Ovary (tissue), 3 donors: ENCODE results near the gene NLRC5.

Experiments
- POLR2A ChIP-seq: fragments of 450-650 bp; IDR thresholded peaks from one replicate; pipeline ENCODE4 v1.6.1; 2017; ENCODE audit warnings: antibody characterized with exemption, mild to moderate bottlenecking, moderate library complexity
- TF ChIP-seq, protein P1 (sequence below), 3 donors: fragments of 450-650 bp in 2 of 3; fragments of 200-600 bp in 1 of 3; IDR thresholded peaks; one replicate each; pipeline versions ENCODE4 v1.5.1 to v1.8.0; 2016 to 2022; ENCODE audit warnings: antibody characterized with exemption in 3 of 3, mild to moderate bottlenecking in 1 of 3
- donor health status: DM: no; HTN: no; CAD: no.

DNA sequence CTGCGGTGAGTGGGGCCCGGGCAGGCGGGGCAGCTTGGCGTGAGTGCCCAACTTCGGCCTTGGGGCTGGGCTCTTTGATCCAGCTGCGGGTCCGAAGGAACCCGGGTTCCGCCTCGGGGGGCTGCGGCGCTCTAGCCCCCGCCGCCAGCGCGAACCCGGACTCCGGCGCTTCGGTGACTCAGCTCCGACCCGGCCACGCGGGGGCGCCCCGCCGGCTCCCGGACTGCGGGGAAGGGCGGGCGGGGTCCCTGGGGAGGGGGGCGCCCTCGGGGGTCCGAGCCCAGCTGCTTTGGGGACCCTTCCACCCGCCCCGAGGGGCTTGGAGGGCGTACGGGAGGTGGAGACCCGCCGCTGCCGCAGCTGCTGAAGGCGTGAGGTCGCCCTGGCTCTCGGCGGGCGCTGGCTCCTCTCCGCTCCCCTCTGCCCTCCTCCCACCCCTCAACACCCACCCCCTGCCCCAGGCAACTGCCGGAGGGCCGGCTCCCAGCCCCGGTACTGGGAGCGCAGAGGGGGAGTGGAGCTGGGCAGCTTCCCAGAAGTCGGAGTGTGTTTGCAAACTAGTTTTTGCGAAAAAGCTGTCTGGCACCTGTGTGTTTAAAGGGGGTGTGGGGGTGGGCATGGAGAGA is 103.5 kb downstream of the NLRC5 start:
- TF ChIP-seq, protein P1, sequence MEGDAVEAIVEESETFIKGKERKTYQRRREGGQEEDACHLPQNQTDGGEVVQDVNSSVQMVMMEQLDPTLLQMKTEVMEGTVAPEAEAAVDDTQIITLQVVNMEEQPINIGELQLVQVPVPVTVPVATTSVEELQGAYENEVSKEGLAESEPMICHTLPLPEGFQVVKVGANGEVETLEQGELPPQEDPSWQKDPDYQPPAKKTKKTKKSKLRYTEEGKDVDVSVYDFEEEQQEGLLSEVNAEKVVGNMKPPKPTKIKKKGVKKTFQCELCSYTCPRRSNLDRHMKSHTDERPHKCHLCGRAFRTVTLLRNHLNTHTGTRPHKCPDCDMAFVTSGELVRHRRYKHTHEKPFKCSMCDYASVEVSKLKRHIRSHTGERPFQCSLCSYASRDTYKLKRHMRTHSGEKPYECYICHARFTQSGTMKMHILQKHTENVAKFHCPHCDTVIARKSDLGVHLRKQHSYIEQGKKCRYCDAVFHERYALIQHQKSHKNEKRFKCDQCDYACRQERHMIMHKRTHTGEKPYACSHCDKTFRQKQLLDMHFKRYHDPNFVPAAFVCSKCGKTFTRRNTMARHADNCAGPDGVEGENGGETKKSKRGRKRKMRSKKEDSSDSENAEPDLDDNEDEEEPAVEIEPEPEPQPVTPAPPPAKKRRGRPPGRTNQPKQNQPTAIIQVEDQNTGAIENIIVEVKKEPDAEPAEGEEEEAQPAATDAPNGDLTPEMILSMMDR (IDR thresholded peaks at IDR 0.05), result peak in 2 of 3 donors; percentile 33 to 61
- no peak for TF ChIP-seq POLR2A
